ENCODE results near the gene FOXN3.

Gene FOXN3

GRCh38 chr14:89288114-89288513 lies 128.9 kb downstream of the FOXN3 start:
- H3K4me3 ChIP-seq (ENCODE audit: low read depth, low read length), result no peak overlapping the region

GRCh38 chr14:89284333-89285058 lies 132.5 kb downstream of the FOXN3 start:
- H3K4me3 ChIP-seq (ENCODE audit: low read depth, low read length), result no peak overlapping the region

GRCh38 chr14:89283327-89284060 lies 133.5 kb downstream of the FOXN3 start:
- H3K4me3 ChIP-seq (ENCODE audit: low read depth, low read length), result no peak overlapping the region

GRCh38 chr14:89282191-89282590 lies 134.8 kb downstream of the FOXN3 start:
- H3K4me3 ChIP-seq (ENCODE audit: low read depth, low read length), result no peak overlapping the region

GRCh38 chr14:89280600-89280999 lies 136.4 kb downstream of the FOXN3 start:
- H3K4me3 ChIP-seq (ENCODE audit: low read depth, low read length), result no peak overlapping the region

GRCh38 chr14:89279649-89280232 lies 137.3 kb downstream of the FOXN3 start:
- H3K4me3 ChIP-seq (ENCODE audit: low read depth, low read length), result no peak overlapping the region

- H3K4me3 ChIP-seq (ENCODE audit: low read depth, low read length), result no peak overlapping the region
Measured at GRCh38 chr14:89277203-89277602, 139.8 kb downstream of the FOXN3 start.

- H3K4me3 ChIP-seq (ENCODE audit: low read depth, low read length), result no peak overlapping the region
Measured at GRCh38 chr14:89276424-89276975, 140.5 kb downstream of the FOXN3 start.

- H3K4me3 ChIP-seq (ENCODE audit: low read depth, low read length), result no peak overlapping the region
Measured at GRCh38 chr14:89270439-89271227, 146.4 kb downstream of the FOXN3 start.

GRCh38 chr14:89269404-89269803 lies 147.6 kb downstream of the FOXN3 start:
- H3K4me3 ChIP-seq (ENCODE audit: low read depth, low read length), result no peak overlapping the region

- no peak overlapping the region for H3K4me3 ChIP-seq (ENCODE audit: low read depth, low read length)
Measured at GRCh38 chr14:89268514-89268913, 148.5 kb downstream of the FOXN3 start.

- no peak overlapping the region for H3K4me3 ChIP-seq (ENCODE audit: low read depth, low read length)
Measured at GRCh38 chr14:89267656-89268055, 149.4 kb downstream of the FOXN3 start.

GRCh38 chr14:89267163-89267562 lies 149.9 kb downstream of the FOXN3 start:
- H3K4me3 ChIP-seq (ENCODE audit: low read depth, low read length), result no peak overlapping the region

GRCh38 chr14:89266754-89267153 lies 150.3 kb downstream of the FOXN3 start:
- no peak overlapping the region for H3K4me3 ChIP-seq (ENCODE audit: low read depth, low read length)

- H3K4me3 ChIP-seq (ENCODE audit: low read depth, low read length), result no peak overlapping the region
Measured at GRCh38 chr14:89265234-89265633, 151.8 kb downstream of the FOXN3 start.

GRCh38 chr14:89264196-89264800 lies 152.7 kb downstream of the FOXN3 start:
- H3K4me3 ChIP-seq (ENCODE audit: low read depth, low read length), result no peak overlapping the region

GRCh38 chr14:89262041-89262440 lies 155.0 kb downstream of the FOXN3 start:
- no peak overlapping the region for H3K4me3 ChIP-seq (ENCODE audit: low read depth, low read length)

GRCh38 chr14:89260898-89261297 lies 156.1 kb downstream of the FOXN3 start:
- no peak overlapping the region for H3K4me3 ChIP-seq (ENCODE audit: low read depth, low read length)

- no peak overlapping the region for H3K4me3 ChIP-seq (ENCODE audit: low read depth, low read length)
Measured at GRCh38 chr14:89259951-89260609, 157.0 kb downstream of the FOXN3 start.

GRCh38 chr14:89258728-89259273 lies 158.2 kb downstream of the FOXN3 start:
- H3K4me3 ChIP-seq (ENCODE audit: low read depth, low read length), result no peak overlapping the region
